Uterus (tissue), 4 donors: ENCODE measurements around the gene NCAPG2. TPM values are rescaled to one million over a fixed set of nuclear protein-coding genes. Genes with fewer than 3 reads are reported as not detected.

Experiments used
- DNase-seq, 2 donors: peaks; one replicate each; pipeline ENCODE4 v3.0.0-alpha.2; 2019 to 2020
- H3K27ac ChIP-seq, 2 donors: fragments of 200-600 bp; sonication (generic); 1 replicate in 1 of 2; 2 replicates in 1 of 2; pipeline ENCODE4 v1.5.1; 2016 to 2018
- H3K27me3 ChIP-seq, 2 donors: fragments of 200-600 bp; sonication (generic); one replicate each; pipeline ENCODE4 v1.5.1; 2018 to 2019; ENCODE audit warnings: control low read depth in 1 of 2
- H3K36me3 ChIP-seq, 2 donors: fragments of 200-600 bp; sonication (generic); one replicate each; pipeline ENCODE4 v1.5.1; 2019; ENCODE audit warnings: control low read depth in 1 of 2
- H3K4me1 ChIP-seq, 2 donors: fragments of 200-600 bp; sonication (generic); one replicate each; pipeline ENCODE4 v1.5.1; 2018 to 2019; ENCODE audit warnings: control low read depth in 1 of 2
- H3K4me3 ChIP-seq, 2 donors: fragments of 200-600 bp; sonication (generic); 1 replicate in 1 of 2; 2 replicates in 1 of 2; pipeline ENCODE4 v1.5.1; 2018 to 2019; ENCODE audit warnings: mild to moderate bottlenecking in 1 of 2
- H3K9me3 ChIP-seq, 2 donors: fragments of 200-600 bp; sonication (generic); one replicate each; pipeline ENCODE4 v1.5.1; 2019; ENCODE audit warnings: control low read depth in 1 of 2
- CTCF ChIP-seq, 4 experiments: fragments of 200-600 bp in 2 of 4; fragments of 450-650 bp in 2 of 4; sonication (generic) in 2 of 4; IDR thresholded peaks; one replicate each; pipeline ENCODE4 v1.5.1; 2016 to 2019; ENCODE audit warnings: antibody characterized with exemption in 4 of 4, mild to moderate bottlenecking in 2 of 4, moderate library complexity in 1 of 4
- POLR2A ChIP-seq, 2 donors: fragments of 450-650 bp; IDR thresholded peaks; one replicate each; pipeline ENCODE4 v1.6.1; 2016; ENCODE audit warnings: antibody characterized with exemption in 2 of 2, mild to moderate bottlenecking in 1 of 2, moderate library complexity in 1 of 2
- intact Hi-C: fragments of 100-400 bp; cut with DNase I; formaldehyde crosslinking; loops from one replicate; pipeline ENCODE4 v1.15.1; 2023; ENCODE audit warnings: low total_unique reads
- total RNA-seq, 4 donors: library from RNA; depleted of rRNA in 3 of 4; stranded (reverse); fragments of >200 nt in 3 of 4; gene quantifications; one replicate each; pipeline versions ENCODE4 v1.1.0 to v1.2.4, GENCODE V29; 2014 to 2023
- donor health status: DM: yes; HTN: yes; CAD: no.

The NCAPG2 gene
- total RNA-seq, 4 donors from 2014 or later = 0.51 to 36.0 (median 7.8) TPM

GRCh38 chr7:158612546-158612945 is 92.1 kb downstream of the NCAPG2 start:
- intact Hi-C loops = no loop called here
- no peak for DNase-seq
- Histone ChIP-seq H3K36me3 (no peaks in the 10 kb centered on the region), H3K4me3 (no peak overlapping the region), H3K4me1 (no peaks in the 10 kb centered on the region), H3K27ac (no peak overlapping the region), H3K9me3 (no peaks in the 10 kb centered on the region), H3K27me3 (no peaks in the 10 kb centered on the region)
- TF ChIP-seq CTCF (IDR thresholded peaks at IDR 0.05) (no peak), POLR2A (IDR thresholded peaks at IDR 0.05) (no peak)

DNA sequence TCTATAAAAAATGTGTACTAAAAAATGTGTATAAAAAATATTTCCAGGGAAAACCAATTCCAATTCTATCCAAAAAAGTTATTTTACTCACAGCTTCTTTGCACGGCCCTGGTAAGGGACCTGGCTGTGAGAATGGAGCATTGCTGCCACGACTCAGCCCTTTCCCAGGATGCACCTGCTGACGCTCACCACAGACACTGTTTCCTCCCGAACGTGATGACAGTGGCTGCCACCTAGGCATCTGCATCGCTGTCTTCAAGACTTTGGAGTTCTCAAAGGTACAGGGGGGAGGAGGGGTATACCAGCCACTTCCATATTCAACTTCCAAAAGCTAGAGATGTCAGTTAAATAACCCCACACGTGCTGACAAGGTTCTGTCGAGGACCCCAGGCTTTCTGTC is 93.1 kb downstream of the NCAPG2 start:
- H3K36me3 ChIP-seq = no peaks in the 10 kb centered on the region
- no peak overlapping the region for H3K27ac ChIP-seq
- intact Hi-C loops = no loop called here
- H3K4me1 ChIP-seq = no peaks in the 10 kb centered on the region
- H3K27me3 ChIP-seq = no peaks in the 10 kb centered on the region
- H3K9me3 ChIP-seq = no peaks in the 10 kb centered on the region
- no peak overlapping the region for H3K4me3 ChIP-seq
- no peak for DNase-seq
- no peak for TF ChIP-seq CTCF (IDR thresholded peaks at IDR 0.05)
- TF ChIP-seq POLR2A (IDR thresholded peaks at IDR 0.05) = no peak

- no peak for TF ChIP-seq POLR2A (IDR thresholded peaks at IDR 0.05)
- no peak for TF ChIP-seq CTCF (IDR thresholded peaks at IDR 0.05)
- Histone ChIP-seq H3K9me3 (no peaks in the 10 kb centered on the region), H3K36me3 (no peaks in the 10 kb centered on the region), H3K27ac (no peak overlapping the region), H3K4me1 (no peaks in the 10 kb centered on the region), H3K27me3 (no peaks in the 10 kb centered on the region), H3K4me3 (no peak overlapping the region)
- intact Hi-C loops = no loop called here
- DNase-seq = no peak
These were observed 95.2 kb downstream of the NCAPG2 start for GRCh38 chr7:158609313-158609974.

GRCh38 chr7:158607563-158607962 is 97.0 kb downstream of the NCAPG2 start:
- intact Hi-C loops = no loop called here
- H3K27ac ChIP-seq = no peak overlapping the region
- TF ChIP-seq CTCF (IDR thresholded peaks at IDR 0.05) (no peak), POLR2A (IDR thresholded peaks at IDR 0.05) (no peak)
- H3K4me3 ChIP-seq = no peak overlapping the region
- no peaks in the 10 kb centered on the region for H3K9me3 ChIP-seq
- no peak for DNase-seq
- H3K27me3 ChIP-seq = no peaks in the 10 kb centered on the region
- H3K4me1 ChIP-seq = no peaks in the 10 kb centered on the region
- no peaks in the 10 kb centered on the region for H3K36me3 ChIP-seq

DNA sequence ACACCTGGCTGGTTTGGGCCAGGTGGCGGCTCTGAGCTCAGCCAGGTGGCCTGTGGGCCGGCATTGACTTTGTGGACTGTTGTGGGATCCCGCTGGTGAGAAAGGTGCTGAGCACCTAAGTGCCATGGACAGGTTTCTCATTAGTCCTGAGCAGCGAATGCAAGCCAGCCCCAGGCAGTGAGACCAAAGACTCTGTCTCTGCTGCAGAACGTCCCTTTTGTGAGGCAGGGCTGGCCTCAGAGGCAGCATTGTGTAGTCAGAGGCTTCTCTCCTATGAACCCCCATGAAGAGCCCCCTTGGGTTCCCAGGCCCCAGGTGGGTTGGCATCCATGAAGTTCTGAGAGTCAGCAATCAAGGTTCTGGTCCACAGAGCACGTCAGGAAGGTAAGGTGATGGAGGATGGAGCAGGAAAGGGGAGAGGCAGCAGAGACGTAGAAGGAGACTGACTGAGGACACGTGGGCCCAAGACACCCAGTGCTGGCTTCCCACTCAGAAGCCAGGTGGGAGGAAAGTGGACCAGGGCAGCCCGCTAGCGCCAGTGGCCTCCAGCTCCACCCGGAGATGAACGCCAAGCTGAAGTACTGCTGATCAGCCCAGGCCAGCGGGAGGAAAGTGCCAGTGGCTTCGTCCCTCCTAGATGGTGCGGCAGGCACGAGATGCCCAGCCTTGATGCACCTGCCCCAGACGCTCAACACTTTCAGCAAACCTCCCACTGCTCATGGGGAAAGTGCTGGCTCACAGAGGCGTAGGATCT is 97.8 kb downstream of the NCAPG2 start:
- Histone ChIP-seq H3K4me1 (no peaks in the 10 kb centered on the region), H3K9me3 (no peaks in the 10 kb centered on the region), H3K27ac (peak overlapping the region in 1 of 2 donors; percentile 6), H3K27me3 (no peaks in the 10 kb centered on the region), H3K36me3 (no peaks in the 10 kb centered on the region), H3K4me3 (no peak overlapping the region)
- TF ChIP-seq POLR2A (IDR thresholded peaks at IDR 0.05) = no peak
- TF ChIP-seq CTCF (IDR thresholded peaks at IDR 0.05) = no peak
- intact Hi-C loops = no loop called here
- no peak for DNase-seq
